Measurements from ENCODE around the gene ZFP82.

The ZFP82 gene

GRCh38 chr19:36371886-36372285, 46.6 kb downstream of the ZFP82 start:
- DNase-seq, result no peak

DNA sequence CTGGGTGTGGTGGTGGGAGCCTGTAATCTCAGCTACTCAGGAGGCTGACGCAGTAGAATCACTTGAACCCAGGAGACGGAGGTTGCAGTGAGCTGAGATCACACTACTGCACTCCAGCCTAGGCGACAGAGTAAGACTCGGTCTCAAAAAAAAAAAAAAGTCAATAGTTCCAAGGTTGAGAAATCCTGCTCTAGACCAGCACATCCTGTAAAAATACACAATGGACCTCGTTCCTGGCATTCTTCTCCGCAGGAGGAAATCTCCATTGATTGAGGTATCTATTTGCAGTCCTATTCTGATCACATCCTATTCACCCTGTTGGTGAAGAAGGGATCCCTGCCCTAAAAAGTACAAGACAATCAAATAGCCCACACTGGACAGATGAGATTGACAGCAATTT, 54.6 kb downstream of the ZFP82 start:
- DNase-seq, result no peak
